ENCODE data around the gene CAMTA1.

- TF ChIP-seq POLR2A (conservative IDR thresholded peaks at IDR 0.05) (no peak), SMAD1 (IDR thresholded peaks at IDR 0.05; ENCODE audit: low read depth, low read length, partially characterized antibody) (no peak), ZNF134 (CRISPR knock-in tag; conservative IDR thresholded peaks at IDR 0.05) (no peak), ZNF830 (CRISPR knock-in tag; IDR thresholded peaks at IDR 0.05) (no peak), E2F6 (IDR thresholded peaks at IDR 0.05; ENCODE audit: borderline replicate concordance in 1 of 2, extremely low read depth in 1 of 2, insufficient read depth in 1 of 2, insufficient read length in 1 of 2, low read depth in 1 of 2, low read length in 1 of 2, poor library complexity in 1 of 2, severe bottlenecking in 1 of 2) (no peak), USF2 (CRISPR knock-in tag; IDR thresholded peaks at IDR 0.05) (no peak)
- TF ChIP-seq, protein P1, sequence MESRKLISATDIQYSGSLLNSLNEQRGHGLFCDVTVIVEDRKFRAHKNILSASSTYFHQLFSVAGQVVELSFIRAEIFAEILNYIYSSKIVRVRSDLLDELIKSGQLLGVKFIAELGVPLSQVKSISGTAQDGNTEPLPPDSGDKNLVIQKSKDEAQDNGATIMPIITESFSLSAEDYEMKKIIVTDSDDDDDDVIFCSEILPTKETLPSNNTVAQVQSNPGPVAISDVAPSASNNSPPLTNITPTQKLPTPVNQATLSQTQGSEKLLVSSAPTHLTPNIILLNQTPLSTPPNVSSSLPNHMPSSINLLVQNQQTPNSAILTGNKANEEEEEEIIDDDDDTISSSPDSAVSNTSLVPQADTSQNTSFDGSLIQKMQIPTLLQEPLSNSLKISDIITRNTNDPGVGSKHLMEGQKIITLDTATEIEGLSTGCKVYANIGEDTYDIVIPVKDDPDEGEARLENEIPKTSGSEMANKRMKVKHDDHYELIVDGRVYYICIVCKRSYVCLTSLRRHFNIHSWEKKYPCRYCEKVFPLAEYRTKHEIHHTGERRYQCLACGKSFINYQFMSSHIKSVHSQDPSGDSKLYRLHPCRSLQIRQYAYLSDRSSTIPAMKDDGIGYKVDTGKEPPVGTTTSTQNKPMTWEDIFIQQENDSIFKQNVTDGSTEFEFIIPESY (CRISPR knock-in tag; IDR thresholded peaks at IDR 0.05), result no peak
- TF ChIP-seq, protein P2, sequence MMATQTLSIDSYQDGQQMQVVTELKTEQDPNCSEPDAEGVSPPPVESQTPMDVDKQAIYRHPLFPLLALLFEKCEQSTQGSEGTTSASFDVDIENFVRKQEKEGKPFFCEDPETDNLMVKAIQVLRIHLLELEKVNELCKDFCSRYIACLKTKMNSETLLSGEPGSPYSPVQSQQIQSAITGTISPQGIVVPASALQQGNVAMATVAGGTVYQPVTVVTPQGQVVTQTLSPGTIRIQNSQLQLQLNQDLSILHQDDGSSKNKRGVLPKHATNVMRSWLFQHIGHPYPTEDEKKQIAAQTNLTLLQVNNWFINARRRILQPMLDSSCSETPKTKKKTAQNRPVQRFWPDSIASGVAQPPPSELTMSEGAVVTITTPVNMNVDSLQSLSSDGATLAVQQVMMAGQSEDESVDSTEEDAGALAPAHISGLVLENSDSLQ (IDR thresholded peaks at IDR 0.05), result no peak
- TF ChIP-seq, protein P3, sequence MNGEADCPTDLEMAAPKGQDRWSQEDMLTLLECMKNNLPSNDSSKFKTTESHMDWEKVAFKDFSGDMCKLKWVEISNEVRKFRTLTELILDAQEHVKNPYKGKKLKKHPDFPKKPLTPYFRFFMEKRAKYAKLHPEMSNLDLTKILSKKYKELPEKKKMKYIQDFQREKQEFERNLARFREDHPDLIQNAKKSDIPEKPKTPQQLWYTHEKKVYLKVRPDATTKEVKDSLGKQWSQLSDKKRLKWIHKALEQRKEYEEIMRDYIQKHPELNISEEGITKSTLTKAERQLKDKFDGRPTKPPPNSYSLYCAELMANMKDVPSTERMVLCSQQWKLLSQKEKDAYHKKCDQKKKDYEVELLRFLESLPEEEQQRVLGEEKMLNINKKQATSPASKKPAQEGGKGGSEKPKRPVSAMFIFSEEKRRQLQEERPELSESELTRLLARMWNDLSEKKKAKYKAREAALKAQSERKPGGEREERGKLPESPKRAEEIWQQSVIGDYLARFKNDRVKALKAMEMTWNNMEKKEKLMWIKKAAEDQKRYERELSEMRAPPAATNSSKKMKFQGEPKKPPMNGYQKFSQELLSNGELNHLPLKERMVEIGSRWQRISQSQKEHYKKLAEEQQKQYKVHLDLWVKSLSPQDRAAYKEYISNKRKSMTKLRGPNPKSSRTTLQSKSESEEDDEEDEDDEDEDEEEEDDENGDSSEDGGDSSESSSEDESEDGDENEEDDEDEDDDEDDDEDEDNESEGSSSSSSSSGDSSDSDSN (IDR thresholded peaks at IDR 0.05; ENCODE audit: borderline replicate concordance in 1 of 2, low read depth in 2 of 2, low read length in 2 of 2), result no peak
Measured at GRCh38 chr1:6987940-6988339, 202.7 kb downstream of the CAMTA1 start.
